GM18858 (cell line): ENCODE results near the gene NAGK.
"Not testable (repeated sequence)": the region's sequence is repeated elsewhere in the genome, so short reads cannot be mapped to it uniquely, and the experiment has no call there.

Experiments used
- ATAC-seq: cut with Tn5 transposase; IDR thresholded peaks from one replicate; pipeline ENCODE4 v1.9.1; 2021; ENCODE audit not compliant: unreplicated experiment

Gene NAGK

DNA sequence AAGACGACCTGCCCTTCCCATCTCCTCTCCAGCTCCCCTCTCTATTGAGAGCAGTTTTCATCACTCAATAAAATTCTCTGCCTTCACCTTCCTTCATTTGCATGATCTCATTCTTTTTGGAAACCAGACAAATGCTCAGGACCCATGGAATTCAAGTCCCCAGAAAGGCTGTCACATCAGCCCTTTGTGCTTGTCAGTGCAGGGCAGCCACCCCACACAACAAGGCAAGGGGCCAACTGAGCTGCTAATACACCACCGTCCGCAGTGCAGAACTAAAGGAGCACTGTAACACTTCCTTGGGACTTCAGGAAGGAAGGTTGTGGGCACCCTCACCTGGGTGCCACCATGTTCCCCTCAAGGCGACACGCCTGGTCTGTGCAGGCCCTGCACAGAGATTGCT lies 35.4 kb downstream of the NAGK start:
- no peak for ATAC-seq

DNA sequence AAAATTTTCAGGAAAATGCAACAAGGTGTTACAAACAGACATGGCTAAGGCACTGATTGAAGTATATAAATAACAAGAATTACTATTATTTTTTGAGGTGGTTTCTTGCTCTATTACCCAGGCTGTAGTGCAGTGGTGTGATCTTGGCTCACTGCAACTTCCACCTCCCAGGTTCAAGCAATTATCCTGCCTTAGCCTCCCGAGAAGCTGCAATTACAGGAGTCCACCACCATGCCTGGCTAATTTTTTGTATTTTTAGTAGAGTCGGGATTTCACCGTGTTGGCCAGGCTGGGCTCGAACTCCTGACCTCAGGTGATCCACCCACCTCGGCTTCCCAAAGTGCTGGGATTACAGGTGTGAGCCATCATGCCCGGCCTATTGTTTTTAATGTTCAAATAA lies 38.0 kb downstream of the NAGK start:
- ATAC-seq: not testable (repeated sequence)

DNA sequence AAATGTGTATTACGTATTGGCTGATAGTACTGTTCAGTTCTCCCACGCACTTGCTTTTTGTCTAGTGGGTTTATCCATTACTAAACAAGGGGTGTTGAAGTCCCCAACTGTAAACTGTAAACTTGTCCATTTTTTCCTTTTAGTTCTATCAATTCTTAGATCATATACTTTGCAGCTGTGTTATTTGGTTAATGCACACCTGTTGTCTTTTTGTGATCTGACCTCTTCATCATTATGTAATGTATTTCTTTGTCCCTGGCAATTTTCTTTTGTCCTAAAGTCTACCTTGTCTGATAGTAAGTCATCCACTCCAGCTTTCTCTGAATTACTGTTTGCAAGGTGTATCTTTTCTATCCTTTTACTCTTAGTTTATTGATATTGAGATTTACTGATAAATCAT lies 39.6 kb downstream of the NAGK start:
- ATAC-seq: no peak

DNA sequence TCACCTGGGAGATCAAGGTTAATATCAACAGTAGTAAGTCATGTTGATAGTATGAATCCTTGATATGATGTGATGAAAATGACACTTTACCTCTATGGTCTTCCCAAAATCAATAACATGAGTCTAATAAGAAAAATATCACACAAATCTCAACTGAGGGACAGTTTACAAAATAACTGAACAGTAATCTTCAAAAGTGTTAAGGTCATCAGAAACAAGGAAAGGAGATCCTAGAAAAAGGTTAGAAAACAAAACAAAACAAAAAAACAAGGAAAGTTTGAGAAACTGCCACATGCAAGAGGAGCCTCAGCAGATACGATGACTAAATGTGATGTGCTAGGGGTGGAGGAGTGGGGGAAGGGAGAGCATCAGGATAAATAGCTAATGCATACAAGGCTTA lies 45.4 kb downstream of the NAGK start:
- ATAC-seq: no peak

DNA sequence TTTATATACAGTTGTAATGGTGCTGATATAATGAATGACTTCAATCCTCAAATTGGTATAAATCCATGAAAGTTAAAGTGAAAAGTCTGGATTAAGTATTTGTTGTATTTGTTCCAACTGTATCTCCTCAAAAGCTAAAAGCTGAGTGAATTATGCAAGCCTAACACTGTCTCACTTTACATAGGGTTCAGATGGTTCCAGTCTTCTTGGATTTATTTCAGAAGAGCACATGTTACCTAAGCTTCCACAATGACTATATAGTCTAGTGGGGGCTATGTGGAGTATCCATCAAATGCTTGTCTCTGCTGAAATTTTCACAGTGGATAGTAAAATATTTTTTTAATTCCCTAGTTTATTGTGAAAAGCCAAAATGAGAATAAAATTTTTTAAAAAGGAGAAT lies 48.6 kb downstream of the NAGK start:
- no peak for ATAC-seq

DNA sequence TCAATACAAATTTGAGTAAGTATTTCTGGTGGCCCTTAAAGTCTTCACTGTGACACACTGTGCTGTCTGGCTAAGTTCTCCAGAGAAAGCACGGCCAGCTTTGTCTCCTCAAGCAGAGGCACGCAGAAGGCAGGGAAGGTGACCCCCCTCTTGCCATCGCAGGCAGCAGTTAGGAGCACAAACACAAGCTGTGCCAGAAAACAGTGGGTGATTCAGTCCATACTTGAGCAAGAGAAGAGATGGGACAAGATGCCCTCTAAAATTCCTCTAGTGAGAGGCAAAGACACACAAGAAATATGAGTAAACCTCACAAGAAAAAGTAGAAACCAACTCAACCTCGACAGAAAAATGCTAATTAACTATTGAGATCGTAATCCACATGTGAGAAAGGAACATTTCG lies 51.7 kb downstream of the NAGK start:
- ATAC-seq: no peak

DNA sequence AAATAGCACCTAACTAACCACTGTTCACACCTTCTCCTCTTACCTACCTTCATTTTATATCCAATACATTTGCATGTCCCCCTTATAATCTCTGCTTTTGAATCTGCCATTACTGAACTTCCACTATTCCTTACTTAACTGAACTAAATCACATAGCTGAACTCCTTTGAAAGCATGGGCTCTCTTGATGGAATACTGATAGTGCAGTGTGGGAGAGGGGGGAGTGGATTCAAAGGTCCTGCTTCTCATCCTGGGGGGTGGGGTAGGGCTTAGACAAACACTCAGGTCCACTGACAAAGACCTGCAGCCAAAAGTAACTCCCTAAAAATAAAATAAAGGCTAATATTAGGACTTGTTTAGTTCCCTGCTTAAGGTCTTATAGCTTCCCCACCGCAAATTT lies 53.0 kb downstream of the NAGK start:
- ATAC-seq: no peak

DNA sequence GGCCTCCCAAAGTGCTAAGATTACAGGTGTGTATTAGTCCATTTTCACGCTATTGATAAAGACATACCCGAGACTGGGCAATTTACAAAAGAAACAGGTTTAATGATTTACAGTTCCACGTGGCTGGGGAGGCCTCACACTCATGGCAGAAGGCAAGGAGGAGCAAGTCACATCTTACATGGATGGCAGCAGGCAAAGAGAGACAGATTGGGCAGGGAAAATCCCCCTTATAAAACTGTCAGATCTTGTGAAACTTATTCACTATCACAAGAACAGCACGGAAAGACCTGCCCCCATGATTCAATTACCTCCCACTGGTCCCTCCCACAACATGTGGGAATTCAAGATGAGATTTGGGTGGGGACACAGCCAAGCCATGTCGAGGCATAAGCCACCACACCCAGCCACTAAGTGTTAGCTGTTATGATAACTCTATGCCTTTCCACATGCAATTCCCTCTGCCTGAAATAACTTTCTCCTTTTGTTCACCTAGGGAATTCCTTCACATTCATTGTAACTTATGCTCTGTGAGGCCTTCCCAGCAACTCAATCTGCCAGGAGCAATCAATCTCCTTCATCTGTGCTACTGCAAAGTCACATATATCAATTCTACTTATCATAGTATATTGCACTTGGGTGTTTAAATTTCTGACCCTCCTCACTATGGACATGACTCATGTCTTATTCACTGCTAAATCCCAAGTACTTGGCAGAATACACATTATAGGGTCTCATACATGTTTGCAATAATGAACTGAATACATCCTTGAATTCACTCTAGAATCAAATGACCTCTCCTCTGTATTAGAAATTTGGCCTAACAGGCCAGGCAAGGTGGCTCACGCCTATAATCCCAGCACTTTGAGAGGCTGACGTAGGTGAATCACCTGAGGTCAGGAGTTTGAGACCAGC lies 54.2 kb downstream of the NAGK start:
- ATAC-seq: no peak

DNA sequence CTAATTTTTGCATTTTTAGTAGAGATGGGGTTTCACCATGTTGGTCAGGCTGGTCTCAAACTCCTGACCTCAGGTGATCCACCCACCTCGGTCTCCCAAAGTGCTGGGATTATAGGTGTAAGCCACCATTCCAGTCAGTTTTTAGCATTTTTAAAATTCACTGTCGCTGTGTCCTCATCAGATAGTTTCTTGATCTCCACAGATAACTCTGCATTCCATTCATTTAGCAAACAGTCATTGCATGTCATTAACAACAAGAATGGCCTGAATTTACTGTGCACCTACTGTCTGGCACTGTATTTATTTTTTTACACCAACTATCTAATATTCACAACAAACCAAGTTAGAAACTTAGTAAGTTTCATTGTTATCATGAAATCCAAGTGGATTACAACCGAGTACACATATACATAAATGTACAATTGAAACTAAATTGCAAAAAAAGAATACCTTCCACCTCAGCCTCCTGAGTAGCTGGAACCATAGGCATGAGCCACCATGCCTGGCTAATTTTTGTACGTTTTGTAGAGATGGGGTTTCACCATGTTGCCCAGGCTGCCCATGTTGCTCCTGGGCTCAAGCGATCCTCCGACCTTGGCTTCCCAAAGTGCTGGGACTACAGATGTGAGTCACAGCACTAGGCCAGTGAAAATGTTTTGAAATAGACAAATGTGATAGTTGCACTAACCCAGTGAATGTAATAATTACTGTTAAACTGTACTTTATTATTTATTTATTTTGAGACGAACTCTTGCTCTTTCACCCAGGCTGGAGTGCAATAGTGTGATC lies 57.3 kb downstream of the NAGK start:
- ATAC-seq: no peak

DNA sequence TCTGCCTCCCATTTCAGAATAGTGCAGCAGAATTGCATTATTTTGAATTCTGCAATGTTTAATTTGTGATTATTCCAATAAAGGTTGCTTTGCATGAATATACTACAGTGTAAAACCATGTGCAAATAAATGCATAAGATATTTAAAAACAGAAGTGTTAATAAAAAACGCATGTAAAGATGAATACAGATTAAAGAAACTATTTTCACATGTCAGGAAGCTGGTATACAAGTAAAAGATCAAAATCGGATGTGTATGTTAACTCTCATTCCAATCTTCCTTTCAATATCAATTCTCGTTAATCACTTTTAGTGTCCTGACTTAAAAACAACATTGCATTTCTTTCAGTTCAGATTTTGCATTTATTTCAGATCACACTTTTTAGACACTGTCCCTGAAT lies 58.5 kb downstream of the NAGK start:
- ATAC-seq: no peak
